ENCODE data around the gene NAV2. TPM values are rescaled to one million over a fixed set of nuclear protein-coding genes. Genes with fewer than 3 reads are reported as not detected.

NAV2 gene
- polyA plus RNA-seq, 1 donor (not counting 4 experiments of a cell fraction or from before 2014, with no cell fraction given): 4.0 TPM

DNA sequence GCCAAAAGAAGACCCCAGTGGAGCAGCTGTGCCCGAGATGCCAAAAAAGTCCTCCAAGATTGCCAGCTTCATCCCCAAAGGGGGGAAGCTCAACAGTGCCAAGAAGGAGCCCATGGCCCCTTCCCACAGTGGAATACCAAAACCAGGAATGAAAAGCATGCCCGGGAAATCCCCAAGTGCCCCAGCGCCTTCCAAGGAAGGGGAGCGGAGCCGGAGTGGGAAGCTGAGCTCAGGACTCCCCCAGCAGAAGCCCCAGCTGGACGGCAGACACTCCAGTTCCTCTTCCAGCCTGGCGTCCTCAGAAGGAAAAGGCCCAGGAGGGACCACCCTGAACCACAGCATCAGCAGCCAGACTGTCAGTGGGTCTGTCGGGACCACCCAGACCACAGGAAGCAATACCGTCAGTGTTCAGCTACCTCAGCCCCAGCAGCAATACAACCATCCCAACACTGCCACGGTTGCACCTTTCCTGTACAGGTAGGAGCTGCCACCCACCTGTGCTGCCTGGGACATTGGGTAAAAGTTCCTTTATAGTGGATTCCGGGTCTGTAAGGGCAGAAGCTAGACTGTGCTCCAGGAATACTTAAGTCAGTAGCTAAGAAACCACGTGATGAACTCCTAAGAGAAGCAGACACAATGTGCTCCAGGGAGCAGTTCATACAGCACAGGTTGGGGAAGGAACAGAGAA is 221.3 kb downstream of the NAV2 start:
- peaks cover 5% of the 10 kb centered on the region for H3K4me1 ChIP-seq (ENCODE audit: control insufficient read depth, extremely low read depth, insufficient read depth, low read length)
- DNase-seq (ENCODE audit: low read depth, low spot score) (no peak), FAIRE-seq (no peak)
- H3K9me1 ChIP-seq (ENCODE audit: control insufficient read depth, extremely low read depth, insufficient read depth, low read length): no peaks in the 10 kb centered on the region
- H3K4me3 ChIP-seq (ENCODE audit: control insufficient read depth in 2 of 3, extremely low read depth in 1 of 3, insufficient read depth in 2 of 3, low read depth in 1 of 3, low read length in 3 of 3): no peak overlapping the region
- no peaks in the 10 kb centered on the region for H3K27me3 ChIP-seq (ENCODE audit: control insufficient read depth, extremely low read depth, insufficient read depth, low read length)
- H3K79me2 ChIP-seq (ENCODE audit: control insufficient read depth, insufficient read depth, low read length): no peaks in the 10 kb centered on the region
- TF ChIP-seq, protein P1, sequence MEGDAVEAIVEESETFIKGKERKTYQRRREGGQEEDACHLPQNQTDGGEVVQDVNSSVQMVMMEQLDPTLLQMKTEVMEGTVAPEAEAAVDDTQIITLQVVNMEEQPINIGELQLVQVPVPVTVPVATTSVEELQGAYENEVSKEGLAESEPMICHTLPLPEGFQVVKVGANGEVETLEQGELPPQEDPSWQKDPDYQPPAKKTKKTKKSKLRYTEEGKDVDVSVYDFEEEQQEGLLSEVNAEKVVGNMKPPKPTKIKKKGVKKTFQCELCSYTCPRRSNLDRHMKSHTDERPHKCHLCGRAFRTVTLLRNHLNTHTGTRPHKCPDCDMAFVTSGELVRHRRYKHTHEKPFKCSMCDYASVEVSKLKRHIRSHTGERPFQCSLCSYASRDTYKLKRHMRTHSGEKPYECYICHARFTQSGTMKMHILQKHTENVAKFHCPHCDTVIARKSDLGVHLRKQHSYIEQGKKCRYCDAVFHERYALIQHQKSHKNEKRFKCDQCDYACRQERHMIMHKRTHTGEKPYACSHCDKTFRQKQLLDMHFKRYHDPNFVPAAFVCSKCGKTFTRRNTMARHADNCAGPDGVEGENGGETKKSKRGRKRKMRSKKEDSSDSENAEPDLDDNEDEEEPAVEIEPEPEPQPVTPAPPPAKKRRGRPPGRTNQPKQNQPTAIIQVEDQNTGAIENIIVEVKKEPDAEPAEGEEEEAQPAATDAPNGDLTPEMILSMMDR (optimal IDR thresholded peaks at IDR 0.05 in 1 of 3, IDR thresholded peaks at IDR 0.05 in 1 of 3, conservative IDR thresholded peaks at IDR 0.05 in 1 of 3; ENCODE audit: extremely low read depth in 1 of 3, insufficient read depth in 2 of 3, low read length in 3 of 3): no peak
- no peak for TF ChIP-seq EZH2 (IDR thresholded peaks at IDR 0.05; ENCODE audit: low read length)
- no peak overlapping the region for H3K9ac ChIP-seq (ENCODE audit: control insufficient read depth, extremely low read depth, insufficient read depth, low read length)
- H4K20me1 ChIP-seq (ENCODE audit: control insufficient read depth, extremely low read depth, insufficient read depth, low read length): no peaks in the 10 kb centered on the region
- dilution Hi-C loops (cut with MboI; ENCODE audit: extremely low pct_ligation_motif_present, low sequenced_read_pairs): no loop called here
- H2AFZ ChIP-seq (ENCODE audit: control insufficient read depth, low read length): no peak overlapping the region
- H3K27ac ChIP-seq (ENCODE audit: control insufficient read depth, insufficient read depth, low read length): no peak overlapping the region
- H3K36me3 ChIP-seq (ENCODE audit: control insufficient read depth in 2 of 2, extremely low read depth in 1 of 2, insufficient read depth in 2 of 2, low read length in 2 of 2): no peaks in the 10 kb centered on the region
- H3K4me2 ChIP-seq (ENCODE audit: control insufficient read depth, extremely low read depth, insufficient read depth, low read depth, low read length): no peak overlapping the region
- no peaks in the 10 kb centered on the region for H3K9me3 ChIP-seq (ENCODE audit: control insufficient read depth, low read depth, low read length)

DNA sequence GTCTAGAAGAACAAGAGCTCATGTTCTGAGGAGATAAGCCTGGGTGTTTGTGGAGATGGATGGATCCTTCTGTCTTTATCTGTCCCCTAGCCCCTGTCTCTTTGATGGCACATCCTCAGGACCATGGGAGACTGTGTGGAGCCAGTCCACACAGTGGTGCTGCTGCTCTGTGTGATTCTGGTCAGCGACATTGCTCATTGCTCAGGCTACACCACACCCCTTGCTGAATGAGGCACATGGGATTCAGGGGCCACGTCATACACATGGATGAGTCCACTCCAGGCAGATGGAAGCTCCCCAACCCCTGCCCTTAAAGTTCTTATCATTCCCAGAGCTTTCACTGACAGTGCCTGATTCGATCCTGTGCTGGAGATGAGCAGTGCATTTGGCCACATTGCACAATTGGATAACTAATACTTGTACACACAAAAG is 222.2 kb downstream of the NAV2 start:
- Histone ChIP-seq H3K27me3 (ENCODE audit: control insufficient read depth, extremely low read depth, insufficient read depth, low read length) (no peaks in the 10 kb centered on the region), H3K9me1 (ENCODE audit: control insufficient read depth, extremely low read depth, insufficient read depth, low read length) (no peaks in the 10 kb centered on the region), H2AFZ (ENCODE audit: control insufficient read depth, low read length) (no peak overlapping the region), H3K27ac (ENCODE audit: control insufficient read depth, insufficient read depth, low read length) (no peak overlapping the region), H3K4me2 (ENCODE audit: control insufficient read depth, extremely low read depth, insufficient read depth, low read depth, low read length) (no peak overlapping the region), H3K9ac (ENCODE audit: control insufficient read depth, extremely low read depth, insufficient read depth, low read length) (no peak overlapping the region), H4K20me1 (ENCODE audit: control insufficient read depth, extremely low read depth, insufficient read depth, low read length) (no peaks in the 10 kb centered on the region), H3K36me3 (ENCODE audit: control insufficient read depth in 2 of 2, extremely low read depth in 1 of 2, insufficient read depth in 2 of 2, low read length in 2 of 2) (no peaks in the 10 kb centered on the region), H3K9me3 (ENCODE audit: control insufficient read depth, low read depth, low read length) (no peaks in the 10 kb centered on the region), H3K4me1 (ENCODE audit: control insufficient read depth, extremely low read depth, insufficient read depth, low read length) (peaks cover 5% of the 10 kb centered on the region), H3K4me3 (ENCODE audit: control insufficient read depth in 2 of 3, extremely low read depth in 1 of 3, insufficient read depth in 2 of 3, low read depth in 1 of 3, low read length in 3 of 3) (no peak overlapping the region), H3K79me2 (ENCODE audit: control insufficient read depth, insufficient read depth, low read length) (no peaks in the 10 kb centered on the region)
- FAIRE-seq (no peak), DNase-seq (ENCODE audit: low read depth, low spot score) (no peak)
- dilution Hi-C loops (cut with MboI; ENCODE audit: extremely low pct_ligation_motif_present, low sequenced_read_pairs): no loop called here
- TF ChIP-seq, protein P1 (optimal IDR thresholded peaks at IDR 0.05 in 1 of 3, IDR thresholded peaks at IDR 0.05 in 1 of 3, conservative IDR thresholded peaks at IDR 0.05 in 1 of 3; ENCODE audit: extremely low read depth in 1 of 3, insufficient read depth in 2 of 3, low read length in 3 of 3): peak in 1 of 3 experiments; percentile 33
- no peak for TF ChIP-seq EZH2 (IDR thresholded peaks at IDR 0.05; ENCODE audit: low read length)
